HEK293T (cell line): ENCODE measurements around the gene CLIP3.

ENCODE experiments used
- ARNT ChIP-seq: fragments of 450-650 bp; IDR thresholded peaks from 2 replicates; pipeline ENCODE4 v1.6.1; 2017; ENCODE audit warnings: mild to moderate bottlenecking
- BHLHE40 ChIP-seq: fragments of 450-650 bp; IDR thresholded peaks from 2 replicates; pipeline ENCODE4 v1.6.1; 2016; ENCODE audit warnings: mild to moderate bottlenecking, moderate library complexity, borderline replicate concordance
- CTBP1 ChIP-seq: fragments of 450-650 bp; IDR thresholded peaks from 2 replicates; pipeline ENCODE4 v1.6.1; 2016; ENCODE audit warnings: borderline replicate concordance
- ELF4 ChIP-seq: fragments of 450-650 bp; IDR thresholded peaks from 2 replicates; pipeline ENCODE4 v1.6.1; 2017; ENCODE audit warnings: antibody characterized with exemption
- FOXK2 ChIP-seq: fragments of 450-650 bp; IDR thresholded peaks from 2 replicates; pipeline ENCODE4 v1.6.1; 2016; ENCODE audit warnings: mild to moderate bottlenecking
- FOXM1 ChIP-seq: fragments of 450-650 bp; IDR thresholded peaks from 2 replicates; pipeline ENCODE4 v1.6.1; 2017; ENCODE audit warnings: mild to moderate bottlenecking, borderline replicate concordance
- HDGF ChIP-seq: fragments of 450-650 bp; IDR thresholded peaks from 2 replicates; pipeline ENCODE4 v1.6.1; 2017; ENCODE audit warnings: antibody characterized with exemption, borderline replicate concordance
- LEF1 ChIP-seq: fragments of 450-650 bp; IDR thresholded peaks from 2 replicates; pipeline ENCODE4 v1.6.1; 2017; ENCODE audit warnings: mild to moderate bottlenecking, borderline replicate concordance
- SUZ12 ChIP-seq: fragments of 450-650 bp; IDR thresholded peaks from 2 replicates; pipeline ENCODE4 v1.6.1; 2016; ENCODE audit warnings: mild to moderate bottlenecking
- TARDBP ChIP-seq: fragments of 450-650 bp; IDR thresholded peaks from 2 replicates; pipeline ENCODE4 v1.6.1; 2016
- ZNF384 ChIP-seq: fragments of 450-650 bp; IDR thresholded peaks from 2 replicates; pipeline ENCODE4 v1.6.1; 2016
- TF ChIP-seq, protein P1 (sequence below): fragments of 450-650 bp; IDR thresholded peaks from 2 replicates; pipeline ENCODE4 v1.6.1; 2016

DNA sequence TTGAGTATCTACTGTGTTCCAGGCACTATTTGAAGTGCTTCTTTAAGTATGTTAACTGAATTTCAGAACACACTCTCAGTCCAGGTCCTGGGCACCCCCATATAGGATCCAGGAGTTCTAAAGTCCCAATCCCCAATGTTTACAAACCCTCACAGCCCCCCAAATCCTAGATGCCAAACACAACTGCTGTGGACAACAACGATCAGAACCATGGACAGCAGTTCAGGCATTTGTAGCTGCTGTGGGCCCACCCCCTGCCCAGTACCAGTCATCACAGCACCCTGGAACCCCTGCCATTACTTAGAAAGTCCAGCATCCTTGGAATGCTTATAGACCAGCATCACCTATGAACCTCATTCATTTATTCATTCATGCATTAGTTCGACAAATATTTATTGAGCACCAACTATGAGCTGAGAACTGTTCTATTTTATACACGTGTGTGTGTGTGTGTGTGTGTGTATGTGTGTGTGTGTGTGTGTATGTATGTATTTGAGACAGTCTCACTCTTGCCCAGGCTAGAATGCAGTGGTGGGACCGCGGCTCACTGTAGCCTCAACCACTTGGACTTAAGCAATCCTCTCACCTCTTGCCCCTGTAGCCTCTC lies 57.0 kb downstream of the CLIP3 start:
- no peak for TF ChIP-seq FOXK2
- TF ChIP-seq TARDBP, result no peak
- no peak for TF ChIP-seq CTBP1
- TF ChIP-seq LEF1, result no peak
- TF ChIP-seq, protein P1, sequence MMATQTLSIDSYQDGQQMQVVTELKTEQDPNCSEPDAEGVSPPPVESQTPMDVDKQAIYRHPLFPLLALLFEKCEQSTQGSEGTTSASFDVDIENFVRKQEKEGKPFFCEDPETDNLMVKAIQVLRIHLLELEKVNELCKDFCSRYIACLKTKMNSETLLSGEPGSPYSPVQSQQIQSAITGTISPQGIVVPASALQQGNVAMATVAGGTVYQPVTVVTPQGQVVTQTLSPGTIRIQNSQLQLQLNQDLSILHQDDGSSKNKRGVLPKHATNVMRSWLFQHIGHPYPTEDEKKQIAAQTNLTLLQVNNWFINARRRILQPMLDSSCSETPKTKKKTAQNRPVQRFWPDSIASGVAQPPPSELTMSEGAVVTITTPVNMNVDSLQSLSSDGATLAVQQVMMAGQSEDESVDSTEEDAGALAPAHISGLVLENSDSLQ, result no peak
- TF ChIP-seq BHLHE40, result no peak
- TF ChIP-seq SUZ12, result no peak
- TF ChIP-seq ZNF384, result no peak
- no peak for TF ChIP-seq ARNT
- TF ChIP-seq HDGF, result no peak
- no peak for TF ChIP-seq ELF4
- TF ChIP-seq FOXM1, result no peak
